HEK293 (cell line): ENCODE results near the gene HELQ.

ENCODE experiments used
- CTCF ChIA-PET: fragments of 350-600 bp; formaldehyde crosslinking; extraction: SDS; loops from one replicate; lab custom pipeline; 2021; ENCODE audit warnings: antibody characterized with exemption; lab: Yijun Ruan, JAX
- POLR2A ChIA-PET: fragments of 300-600 bp; formaldehyde crosslinking; extraction: SDS; loops from one replicate; lab custom pipeline; 2020; ENCODE audit warnings: antibody characterized with exemption, inconsistent platforms; lab: Yijun Ruan, JAX
- H3K27ac ChIP-seq: fragments of 200-500 bp; sonication (Bioruptor generic); 2 replicates; pipeline ENCODE4 v1.5.1; 2014; ENCODE audit warnings: low read depth, low read length, control low read depth, inconsistent platforms; ENCODE audit errors: extremely low read depth
- H3K36me3 ChIP-seq, 2 experiments: fragments of 200-500 bp in 1 of 2; sonication (Bioruptor generic) in 1 of 2; 1 replicate in 1 of 2; 2 replicates in 1 of 2; pipeline ENCODE4 v1.5.1; 2014 to 2017; ENCODE audit warnings: inconsistent platforms in 2 of 2, low read length in 2 of 2; ENCODE audit not compliant: control insufficient read depth in 2 of 2, insufficient read depth in 1 of 2
- H3K4me1 ChIP-seq: fragments of 200-500 bp; sonication (Bioruptor generic); 2 replicates; pipeline ENCODE4 v1.5.1; 2014; ENCODE audit warnings: mild to moderate bottlenecking, low read length, inconsistent platforms; ENCODE audit not compliant: control insufficient read depth, insufficient read depth
- H3K4me3 ChIP-seq: 2 replicates; pipeline ENCODE4 v1.5.1; 2011; ENCODE audit warnings: low read depth, mild to moderate bottlenecking, control low read depth, low read length, moderate library complexity
- H3K9me3 ChIP-seq: fragments of 200-500 bp; sonication (Bioruptor generic); 2 replicates; pipeline ENCODE4 v1.5.1; 2014; ENCODE audit warnings: low read depth, low read length, inconsistent platforms; ENCODE audit not compliant: control insufficient read depth, insufficient read depth
- AEBP2 ChIP-seq: fragments of 450-650 bp; formaldehyde crosslinking; IDR thresholded peaks from 2 replicates; pipeline ENCODE4 v1.5.1; 2016; ENCODE audit warnings: missing biosample characterization, missing genetic modification characterization, borderline replicate concordance
- GLI2 ChIP-seq: fragments of 450-650 bp; formaldehyde crosslinking; IDR thresholded peaks from 2 replicates; pipeline ENCODE4; 2017; ENCODE audit warnings: missing biosample characterization, missing genetic modification characterization, low read depth, borderline replicate concordance
- HOXA7 ChIP-seq: sonication (generic); formaldehyde crosslinking; IDR thresholded peaks from 2 replicates; pipeline ENCODE4 v1.8.1; 2022; ENCODE audit warnings: missing genetic modification reagents, borderline replicate concordance
- OSR2 ChIP-seq: fragments of 450-650 bp; formaldehyde crosslinking; IDR thresholded peaks from 2 replicates; pipeline ENCODE4 v1.5.1; 2016; ENCODE audit warnings: missing biosample characterization, missing genetic modification characterization
- YY1 ChIP-seq: fragments of 450-650 bp; formaldehyde crosslinking; IDR thresholded peaks from 2 replicates; pipeline ENCODE4 v1.5.1; 2018; ENCODE audit warnings: missing biosample characterization, missing genetic modification characterization
- YY2 ChIP-seq: fragments of 450-650 bp; formaldehyde crosslinking; IDR thresholded peaks from 2 replicates; pipeline ENCODE4 v1.5.1; 2016; ENCODE audit warnings: missing biosample characterization, missing genetic modification characterization
- ZBTB20 ChIP-seq: fragments of 450-650 bp; formaldehyde crosslinking; IDR thresholded peaks from 2 replicates; pipeline ENCODE4 v1.5.1; 2016; ENCODE audit warnings: missing biosample characterization, missing genetic modification characterization
- ZBTB44 ChIP-seq: fragments of 450-650 bp; IDR thresholded peaks from 2 replicates; pipeline ENCODE4 v1.5.1; 2018; ENCODE audit warnings: missing biosample characterization, mild to moderate bottlenecking, missing genetic modification characterization
- ZBTB6 ChIP-seq: fragments of 450-650 bp; formaldehyde crosslinking; IDR thresholded peaks from 2 replicates; pipeline ENCODE4 v1.5.1; 2017; ENCODE audit warnings: missing biosample characterization, missing genetic modification characterization
- ZEB2 ChIP-seq: fragments of 450-650 bp; formaldehyde crosslinking; IDR thresholded peaks from 2 replicates; pipeline ENCODE4 v1.5.1; 2016; ENCODE audit warnings: missing biosample characterization, missing genetic modification characterization
- ZNF10 ChIP-seq: fragments of 450-650 bp; formaldehyde crosslinking; IDR thresholded peaks from 2 replicates; pipeline ENCODE4 v1.5.1; 2017; ENCODE audit warnings: missing biosample characterization, missing genetic modification characterization
- ZNF133 ChIP-seq: fragments of 450-650 bp; formaldehyde crosslinking; IDR thresholded peaks from 2 replicates; pipeline ENCODE4 v1.5.1; 2016; ENCODE audit warnings: missing biosample characterization, missing genetic modification characterization
- ZNF221 ChIP-seq: fragments of 450-650 bp; formaldehyde crosslinking; IDR thresholded peaks from 2 replicates; pipeline ENCODE4 v1.5.1; 2017; ENCODE audit warnings: missing biosample characterization, missing genetic modification characterization, borderline replicate concordance
- ZNF335 ChIP-seq: fragments of 450-650 bp; formaldehyde crosslinking; conservative IDR thresholded peaks from 2 replicates; pipeline ENCODE4 v1.5.1; 2016; ENCODE audit warnings: missing biosample characterization, missing genetic modification characterization
- ZNF561 ChIP-seq: fragments of 450-650 bp; IDR thresholded peaks from 2 replicates; pipeline ENCODE4 v1.5.1; 2018; ENCODE audit warnings: missing biosample characterization, missing genetic modification characterization, borderline replicate concordance
- ZNF585B ChIP-seq: fragments of 450-650 bp; formaldehyde crosslinking; IDR thresholded peaks from 2 replicates; pipeline ENCODE4 v1.5.1; 2016; ENCODE audit warnings: missing biosample characterization, missing genetic modification characterization
- ZNF610 ChIP-seq: fragments of 450-650 bp; formaldehyde crosslinking; IDR thresholded peaks from 2 replicates; pipeline ENCODE4 v1.5.1; 2016; ENCODE audit warnings: missing biosample characterization, missing genetic modification characterization, borderline replicate concordance
- ZNF626 ChIP-seq: fragments of 450-650 bp; sonication (Bioruptor Pico); formaldehyde crosslinking; IDR thresholded peaks from 2 replicates; pipeline ENCODE4 v1.5.1; 2018; ENCODE audit warnings: missing biosample characterization, missing genetic modification characterization, inconsistent platforms
- ZNF707 ChIP-seq: fragments of 450-650 bp; formaldehyde crosslinking; IDR thresholded peaks from 2 replicates; pipeline ENCODE4 v1.5.1; 2016; ENCODE audit warnings: missing biosample characterization, missing genetic modification characterization
- ZNF747 ChIP-seq: fragments of 450-650 bp; formaldehyde crosslinking; IDR thresholded peaks from 2 replicates; pipeline ENCODE4 v1.5.1; 2016; ENCODE audit warnings: missing biosample characterization, missing genetic modification characterization
- ZNF777 ChIP-seq: fragments of 450-650 bp; formaldehyde crosslinking; IDR thresholded peaks from 2 replicates; pipeline ENCODE4 v1.5.1; 2017; ENCODE audit warnings: missing biosample characterization, missing genetic modification characterization, borderline replicate concordance
- ZNF785 ChIP-seq: fragments of 450-650 bp; formaldehyde crosslinking; IDR thresholded peaks from 2 replicates; pipeline ENCODE4 v1.5.1; 2016; ENCODE audit warnings: missing biosample characterization, missing genetic modification characterization

The HELQ gene

GRCh38 chr4:83387476-83388312 is 67.9 kb downstream of the HELQ start (continued):
- TF ChIP-seq ZBTB44, result no peak
- TF ChIP-seq HOXA7 (CRISPR knock-in tag), result no peak
- TF ChIP-seq AEBP2 (tag by site-specific recombination), result no peak
- TF ChIP-seq GLI2, result no peak
- TF ChIP-seq ZNF561, result no peak
- no peak for TF ChIP-seq ZNF335 (tag by site-specific recombination)
- TF ChIP-seq ZBTB6, result no peak
- no peak for TF ChIP-seq ZNF707
- no peak for TF ChIP-seq ZNF785 (tag by site-specific recombination)
- no peak for TF ChIP-seq ZNF626 (tag by site-specific recombination)
- TF ChIP-seq ZNF777 (tag by site-specific recombination), result no peak
- no peak for TF ChIP-seq OSR2 (tag by site-specific recombination)

- TF ChIP-seq ZEB2 (tag by site-specific recombination) (no peak), ZNF221 (tag by site-specific recombination) (no peak), ZNF10 (tag by site-specific recombination) (no peak), ZBTB20 (tag by site-specific recombination) (no peak), ZNF133 (tag by site-specific recombination) (no peak), YY2 (no peak), ZNF747 (tag by site-specific recombination) (no peak), ZNF335 (tag by site-specific recombination) (no peak)
- H3K4me1 ChIP-seq, result no peaks in the 10 kb centered on the region
- POLR2A ChIA-PET, result no interaction called here
- H3K4me3 ChIP-seq, result no peak overlapping the region
- no peaks in the 10 kb centered on the region for H3K36me3 ChIP-seq
- CTCF ChIA-PET, result no interaction called here
- no peak overlapping the region for H3K27ac ChIP-seq
- no peaks in the 10 kb centered on the region for H3K9me3 ChIP-seq
Measured at GRCh38 chr4:83387012-83387411, 68.6 kb downstream of the HELQ start.

- H3K4me3 ChIP-seq, result no peak overlapping the region
Measured at GRCh38 chr4:83382850-83383249, 72.8 kb downstream of the HELQ start.

More at GRCh38 chr4:83382850-83383249, 72.8 kb downstream of the HELQ start:
- no peaks in the 10 kb centered on the region for H3K4me1 ChIP-seq
- ChIA-PET CTCF (no interaction called here), POLR2A (no interaction called here)
- H3K9me3 ChIP-seq, result no peaks in the 10 kb centered on the region
- H3K27ac ChIP-seq, result no peak overlapping the region
- no peak for TF ChIP-seq ZNF585B (tag by site-specific recombination)
- TF ChIP-seq ZNF610 (tag by site-specific recombination), result no peak
- no peak for TF ChIP-seq YY1 (tag by site-specific recombination)
- TF ChIP-seq, all 188 proteins: peak for 0
- H3K36me3 ChIP-seq, result no peaks in the 10 kb centered on the region
